Right lobe of liver (tissue), 6 donors: ENCODE data around the gene C3orf20. TPM values are rescaled to one million over a fixed set of nuclear protein-coding genes. Genes with fewer than 3 reads are reported as not detected.

Experiments
- ATAC-seq, 4 donors: fragments of 200-7000 bp; cut with Tn5 transposase; one replicate each; pipeline ENCODE4 v1.9.1; 2020; ENCODE audit warnings: mild to moderate bottlenecking in 4 of 4, moderate library complexity in 4 of 4
- DNase-seq, 3 donors: peaks; one replicate each; pipeline ENCODE4 v3.0.0-alpha.2; 2020
- H3K27ac ChIP-seq, 3 donors: fragments of 200-600 bp; one replicate each; pipeline ENCODE4 v1.8.0; 2022
- H3K27me3 ChIP-seq, 2 donors: fragments of 200-600 bp; one replicate each; pipeline ENCODE4 v1.8.0; 2022
- H3K36me3 ChIP-seq, 4 donors: fragments of 200-600 bp; sonication (generic) in 1 of 4; one replicate each; pipeline versions ENCODE4 v1.5.1 to v1.8.0; 2017 to 2022; ENCODE audit warnings: control low read depth in 1 of 4
- H3K4me1 ChIP-seq, 4 donors: fragments of 200-600 bp; sonication (generic) in 1 of 4; one replicate each; pipeline versions ENCODE4 v1.5.1 to v1.8.0; 2017 to 2022; ENCODE audit warnings: control low read depth in 1 of 4
- H3K4me3 ChIP-seq, 3 donors: fragments of 200-600 bp; one replicate each; pipeline ENCODE4 v1.8.0; 2022
- H3K9me3 ChIP-seq, 4 donors: fragments of 200-600 bp; sonication (generic) in 1 of 4; one replicate each; pipeline versions ENCODE4 v1.5.1 to v1.8.0; 2017 to 2022; ENCODE audit warnings: control low read depth in 1 of 4
- CTCF ChIP-seq, 4 donors: fragments of 200-600 bp in 3 of 4; fragments of 450-650 bp in 1 of 4; IDR thresholded peaks; one replicate each; pipeline versions ENCODE4 v1.5.1 to v1.8.0; 2016 to 2022; ENCODE audit warnings: antibody characterized with exemption in 4 of 4, mild to moderate bottlenecking in 2 of 4
- POLR2A ChIP-seq: fragments of 450-650 bp; IDR thresholded peaks from one replicate; pipeline ENCODE4 v1.6.1; 2017; ENCODE audit warnings: antibody characterized with exemption, mild to moderate bottlenecking
- WGBS: methylation state at CpG from one replicate; pipeline ENCODE4 v1.1.6; 2018; ENCODE audit warnings: low coverage, low lambda C conversion rate; ENCODE audit not compliant: insufficient coverage; ENCODE audit errors: missing lambda C conversion rate; 5-methylcytosine and 5-hydroxymethylcytosine counted together
- intact Hi-C, 2 donors: fragments of 100-400 bp; cut with DNase I; formaldehyde crosslinking; loops; one replicate each; pipeline versions ENCODE4 v1.11.2 to v1.14.1; 2022
- total RNA-seq, 6 experiments: library from RNA; depleted of rRNA in 2 of 6; stranded (reverse); fragments of >200 nt in 2 of 6; fragmentation: NEBNext Ultra II Directional in 3 of 6; extraction: Animal tissue kit (Norgen Biotek cat#: 25700) in 3 of 6; gene quantifications; one replicate each; pipeline versions ENCODE4 v1.1.0 to v1.2.4, GENCODE V29; 2016 to 2023
- donor health status: DM: no; HTN: yes; CAD: no.
- donor health status: DM: no; HTN: no; CAD: no.
- donor health status: DM: no; HTN: no; CAD: no.
- donor health status: DM: no; HTN: yes; CAD: no.
- donor health status: DM: no; HTN: yes; CAD: no.

C3orf20 gene
- total RNA-seq, 6 experiments from 2014 or later: 0.09 to 0.11 TPM; not detected in 4

GRCh38 chr3:14789221-14789620, 114.3 kb downstream of the C3orf20 start:
- Histone ChIP-seq H3K36me3 (no peaks in the 10 kb centered on the region), H3K9me3 (no peaks in the 10 kb centered on the region), H3K27ac (no peak overlapping the region), H3K4me3 (no peak overlapping the region), H3K27me3 (no peaks in the 10 kb centered on the region), H3K4me1 (no peaks in the 10 kb centered on the region)
- no peak for TF ChIP-seq POLR2A
- no peak for TF ChIP-seq CTCF (IDR thresholded peaks at IDR 0.05)
- intact Hi-C loops: loop anchor here in 1 of 2 donors (5.0 kb wide), 1 partner anchor 133 kb away; no protein-coding TSS in a partner anchor
- DNase-seq (no peak), ATAC-seq (no peak)
- WGBS: 86% methylated on average over 1 of the region's 5 CpGs

GRCh38 chr3:14789640-14790285, 114.8 kb downstream of the C3orf20 start:
- Histone ChIP-seq H3K27ac (no peak overlapping the region), H3K9me3 (no peaks in the 10 kb centered on the region), H3K4me3 (no peak overlapping the region), H3K4me1 (no peaks in the 10 kb centered on the region), H3K36me3 (no peaks in the 10 kb centered on the region), H3K27me3 (no peaks in the 10 kb centered on the region)
- DNase-seq (peak in 1 of 3 donors; percentile 24), ATAC-seq (no peak)
- intact Hi-C loops: loop anchor here (5.0 to 10.0 kb wide), 2 partner anchors 125 to 133 kb away; no protein-coding TSS in a partner anchor
- 51% methylated on average over 8 of the region's 10 CpGs for WGBS
- TF ChIP-seq CTCF (IDR thresholded peaks at IDR 0.05) (no peak), POLR2A (no peak)

- no peaks in the 10 kb centered on the region for H3K27me3 ChIP-seq
- no peaks in the 10 kb centered on the region for H3K36me3 ChIP-seq
- H3K27ac ChIP-seq: no peak overlapping the region
- intact Hi-C loops: loop anchor here in 1 of 2 donors (10.0 kb wide), 1 partner anchor 123 kb away; no protein-coding TSS in a partner anchor
- peak; percentile 70 to 83 (median 78) for TF ChIP-seq CTCF (IDR thresholded peaks at IDR 0.05)
- no peak for TF ChIP-seq POLR2A
- H3K4me1 ChIP-seq: no peaks in the 10 kb centered on the region
- peak; percentile 90 to 96 (median 90) for ATAC-seq
- DNase-seq: peak; percentile 73 to 85 (median 77)
- H3K9me3 ChIP-seq: no peaks in the 10 kb centered on the region
- WGBS: 4% methylated on average over 5 of the region's 15 CpGs
- H3K4me3 ChIP-seq: no peak overlapping the region
Measured at GRCh38 chr3:14791343-14791945, 116.5 kb downstream of the C3orf20 start.

- 63% methylated on average over 1 of the region's 9 CpGs for WGBS
- Histone ChIP-seq H3K4me1 (no peaks in the 10 kb centered on the region), H3K27ac (no peak overlapping the region), H3K27me3 (no peaks in the 10 kb centered on the region), H3K36me3 (no peaks in the 10 kb centered on the region), H3K4me3 (no peak overlapping the region), H3K9me3 (no peaks in the 10 kb centered on the region)
- intact Hi-C loops: loop anchor here in 1 of 2 donors (10.0 kb wide), 1 partner anchor 122 kb away; no protein-coding TSS in a partner anchor
- DNase-seq (no peak), ATAC-seq (no peak)
- TF ChIP-seq POLR2A: no peak
- no peak for TF ChIP-seq CTCF (IDR thresholded peaks at IDR 0.05)
Measured at GRCh38 chr3:14792691-14793121, 117.8 kb downstream of the C3orf20 start.
